ENCODE measurements around the gene TNFRSF4. TPM values are rescaled to one million over a fixed set of nuclear protein-coding genes. Genes with fewer than 3 reads are reported as not detected.
A peak's percentile ranks its signal among the peaks of the same experiment; 100 is the strongest.

The TNFRSF4 gene
- total RNA-seq, 6 donors from 2014 or later, result 0.46 to 15.4 (median 2.4) TPM

- peaks cover 0 to 8% (median 1%) of the 10 kb centered on the region in 4 donors for H3K27me3 ChIP-seq
- ATAC-seq (ENCODE audit: low FRiP score in 2 of 2) (no peak), DNase-seq (no peak)
- no peak overlapping the region for H3K4me3 ChIP-seq
- peaks cover 0 to 3% (median 0%) of the 10 kb centered on the region in 4 donors for H3K36me3 ChIP-seq
- TF ChIP-seq CTCF (IDR thresholded peaks at IDR 0.05), result no peak
- no peak for TF ChIP-seq POLR2AphosphoS5 (IDR thresholded peaks at IDR 0.05)
- TF ChIP-seq EP300 (IDR thresholded peaks at IDR 0.05), result no peak
- TF ChIP-seq POLR2A (IDR thresholded peaks at IDR 0.05), result no peak
- 75% methylated on average over 7 of the region's 12 CpGs; no CpG with 5 or more reads in 1 of the 2 donors for WGBS, 2 donors
- peaks cover 2 to 21% (median 13%) of the 10 kb centered on the region in 4 donors for H3K4me1 ChIP-seq
- H3K9me3 ChIP-seq, result no peaks in the 10 kb centered on the region
- H3K27ac ChIP-seq, result no peak overlapping the region
These were observed 42.8 kb downstream of the TNFRSF4 start for GRCh38 chr1:1171161-1171545.

- Histone ChIP-seq H3K4me3 (no peak overlapping the region), H3K9me3 (no peaks in the 10 kb centered on the region), H3K36me3 (peaks cover 0 to 3% (median 0%) of the 10 kb centered on the region in 4 donors), H3K4me1 (peaks cover 2 to 23% (median 18%) of the 10 kb centered on the region in 4 donors), H3K27ac (no peak overlapping the region), H3K27me3 (peaks cover 0 to 8% (median 1%) of the 10 kb centered on the region in 4 donors)
- WGBS, 2 donors, result 24 to 59% methylated on average over 11 to 24 of the region's 26 CpGs
- no peak for ATAC-seq (ENCODE audit: low FRiP score in 2 of 2)
- no peak for TF ChIP-seq EP300 (IDR thresholded peaks at IDR 0.05)
- TF ChIP-seq CTCF (IDR thresholded peaks at IDR 0.05), result no peak
- TF ChIP-seq POLR2AphosphoS5 (IDR thresholded peaks at IDR 0.05), result no peak
- TF ChIP-seq POLR2A (IDR thresholded peaks at IDR 0.05), result no peak
- peak in 1 of 2 donors; percentile 71 for DNase-seq
These were observed 43.5 kb downstream of the TNFRSF4 start for GRCh38 chr1:1170215-1171091.

- Histone ChIP-seq H3K27me3 (peaks cover 0 to 8% (median 1%) of the 10 kb centered on the region in 4 donors), H3K4me1 (peaks cover 2 to 27% (median 19%) of the 10 kb centered on the region in 4 donors), H3K36me3 (peaks cover 0 to 3% (median 0%) of the 10 kb centered on the region in 4 donors), H3K9me3 (no peaks in the 10 kb centered on the region), H3K27ac (no peak overlapping the region), H3K4me3 (no peak overlapping the region)
- ATAC-seq (ENCODE audit: low FRiP score in 2 of 2) (no peak), DNase-seq (peak in 1 of 2 donors; percentile 84)
- no peak for TF ChIP-seq EP300 (IDR thresholded peaks at IDR 0.05)
- no peak for TF ChIP-seq CTCF (IDR thresholded peaks at IDR 0.05)
- TF ChIP-seq POLR2AphosphoS5 (IDR thresholded peaks at IDR 0.05), result no peak
- no peak for TF ChIP-seq POLR2A (IDR thresholded peaks at IDR 0.05)
- WGBS, 2 donors, result 57 to 79% methylated on average over 8 to 21 of the region's 32 CpGs
These were observed 44.3 kb downstream of the TNFRSF4 start for GRCh38 chr1:1169429-1170214.

GRCh38 chr1:1168451-1169411, 45.2 kb downstream of the TNFRSF4 start:
- Histone ChIP-seq H3K4me3 (no peak overlapping the region), H3K36me3 (peaks cover 0 to 3% (median 0%) of the 10 kb centered on the region in 4 donors), H3K27me3 (peaks cover 0 to 8% (median under 1%) of the 10 kb centered on the region in 4 donors), H3K4me1 (peaks cover 2 to 23% (median 17%) of the 10 kb centered on the region in 4 donors), H3K27ac (no peak overlapping the region), H3K9me3 (no peaks in the 10 kb centered on the region)
- no peak for ATAC-seq (ENCODE audit: low FRiP score in 2 of 2)
- DNase-seq, result peak in 1 of 2 donors; percentile 77
- WGBS, 2 donors, result 76 to 88% methylated on average over 10 to 35 of the region's 37 CpGs
- TF ChIP-seq CTCF (IDR thresholded peaks at IDR 0.05) (no peak), POLR2A (IDR thresholded peaks at IDR 0.05) (no peak), POLR2AphosphoS5 (IDR thresholded peaks at IDR 0.05) (no peak), EP300 (IDR thresholded peaks at IDR 0.05) (no peak)

Measured in upper lobe of left lung (tissue), 6 donors.